HCT116 (cell line): Measurements from ENCODE around the gene SLC16A10.

ENCODE experiments used
- CEBPB ChIP-seq: IDR thresholded peaks from 2 replicates; pipeline ENCODE4 v1.6.1; 2012; ENCODE audit warnings: low read depth
- EZH2 ChIP-seq: fragments of 200-600 bp; sonication (generic); IDR thresholded peaks from 2 replicates; pipeline ENCODE4 v1.6.1; 2017; ENCODE audit warnings: antibody characterized with exemption, mixed run types
- JUND ChIP-seq: IDR thresholded peaks from 2 replicates; pipeline ENCODE4 v1.6.1; 2012
- POLR2A ChIP-seq: IDR thresholded peaks from 2 replicates; pipeline ENCODE4 v1.7.0; 2011; ENCODE audit warnings: borderline replicate concordance; ENCODE audit not compliant: insufficient read depth, insufficient read length; ENCODE audit errors: extremely low read depth
- POLR2AphosphoS5 ChIP-seq: IDR thresholded peaks from 2 replicates; pipeline ENCODE4 v1.6.1; 2011; ENCODE audit warnings: mild to moderate bottlenecking, low read depth, low read length, moderate library complexity
- RAD21 ChIP-seq: IDR thresholded peaks from 2 replicates; pipeline ENCODE4 v1.6.1; 2012; ENCODE audit warnings: low read depth, mild to moderate bottlenecking
- YY1 ChIP-seq: IDR thresholded peaks from 2 replicates; pipeline ENCODE4 v1.6.1; 2011; ENCODE audit warnings: low read length, low read depth, moderate library complexity, mild to moderate bottlenecking; ENCODE audit not compliant: insufficient replicate concordance; ENCODE audit errors: extremely low read depth
- TF ChIP-seq, protein P1 (sequence below): IDR thresholded peaks from 2 replicates; pipeline ENCODE4 v1.6.1; 2012; ENCODE audit warnings: low read depth
- TF ChIP-seq, protein P2 (sequence below), 3 experiments: fragments of 200-600 bp in 1 of 3; sonication (generic) in 1 of 3; IDR thresholded peaks in 2 of 3; conservative IDR thresholded peaks in 1 of 3; 2 replicates each; pipeline ENCODE4 v1.5.1; 2012 to 2017; ENCODE audit warnings: low read depth in 2 of 3, low read length in 2 of 3, antibody characterized with exemption in 1 of 3, borderline replicate concordance in 1 of 3, control low read depth in 1 of 3, mild to moderate bottlenecking in 1 of 3, mixed read lengths in 1 of 3, mixed run types in 1 of 3, moderate library complexity in 1 of 3; ENCODE audit not compliant: insufficient read depth in 1 of 3
- TF ChIP-seq, protein P3 (sequence below): IDR thresholded peaks from 2 replicates; pipeline ENCODE4 v1.6.1; 2012
- TF ChIP-seq, protein P4 (sequence below): IDR thresholded peaks from 2 replicates; pipeline ENCODE4 v1.6.1; 2012

DNA sequence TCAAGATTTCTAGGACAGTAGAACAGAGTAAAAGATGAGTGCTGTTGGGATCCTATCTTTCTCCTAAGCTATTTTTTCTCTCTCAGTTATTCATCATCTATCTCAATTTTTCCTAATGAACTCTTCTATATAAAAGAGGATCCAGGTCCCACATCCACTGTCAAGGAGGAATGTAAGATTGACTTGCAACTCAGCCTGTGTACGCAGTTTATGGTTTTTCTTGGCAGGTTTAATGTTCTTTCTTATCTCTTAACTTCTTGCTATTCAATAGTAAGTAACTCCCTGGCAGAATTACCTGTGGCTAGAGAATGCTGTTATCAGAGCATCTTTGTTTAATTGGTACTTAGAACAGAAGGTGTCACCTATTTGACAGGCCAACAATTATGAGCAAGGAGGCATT, 60.8 kb downstream of the SLC16A10 start:
- no peak for TF ChIP-seq POLR2A
- TF ChIP-seq EZH2, result no peak
- TF ChIP-seq, protein P1, sequence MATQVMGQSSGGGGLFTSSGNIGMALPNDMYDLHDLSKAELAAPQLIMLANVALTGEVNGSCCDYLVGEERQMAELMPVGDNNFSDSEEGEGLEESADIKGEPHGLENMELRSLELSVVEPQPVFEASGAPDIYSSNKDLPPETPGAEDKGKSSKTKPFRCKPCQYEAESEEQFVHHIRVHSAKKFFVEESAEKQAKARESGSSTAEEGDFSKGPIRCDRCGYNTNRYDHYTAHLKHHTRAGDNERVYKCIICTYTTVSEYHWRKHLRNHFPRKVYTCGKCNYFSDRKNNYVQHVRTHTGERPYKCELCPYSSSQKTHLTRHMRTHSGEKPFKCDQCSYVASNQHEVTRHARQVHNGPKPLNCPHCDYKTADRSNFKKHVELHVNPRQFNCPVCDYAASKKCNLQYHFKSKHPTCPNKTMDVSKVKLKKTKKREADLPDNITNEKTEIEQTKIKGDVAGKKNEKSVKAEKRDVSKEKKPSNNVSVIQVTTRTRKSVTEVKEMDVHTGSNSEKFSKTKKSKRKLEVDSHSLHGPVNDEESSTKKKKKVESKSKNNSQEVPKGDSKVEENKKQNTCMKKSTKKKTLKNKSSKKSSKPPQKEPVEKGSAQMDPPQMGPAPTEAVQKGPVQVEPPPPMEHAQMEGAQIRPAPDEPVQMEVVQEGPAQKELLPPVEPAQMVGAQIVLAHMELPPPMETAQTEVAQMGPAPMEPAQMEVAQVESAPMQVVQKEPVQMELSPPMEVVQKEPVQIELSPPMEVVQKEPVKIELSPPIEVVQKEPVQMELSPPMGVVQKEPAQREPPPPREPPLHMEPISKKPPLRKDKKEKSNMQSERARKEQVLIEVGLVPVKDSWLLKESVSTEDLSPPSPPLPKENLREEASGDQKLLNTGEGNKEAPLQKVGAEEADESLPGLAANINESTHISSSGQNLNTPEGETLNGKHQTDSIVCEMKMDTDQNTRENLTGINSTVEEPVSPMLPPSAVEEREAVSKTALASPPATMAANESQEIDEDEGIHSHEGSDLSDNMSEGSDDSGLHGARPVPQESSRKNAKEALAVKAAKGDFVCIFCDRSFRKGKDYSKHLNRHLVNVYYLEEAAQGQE, result no peak
- TF ChIP-seq, protein P2, sequence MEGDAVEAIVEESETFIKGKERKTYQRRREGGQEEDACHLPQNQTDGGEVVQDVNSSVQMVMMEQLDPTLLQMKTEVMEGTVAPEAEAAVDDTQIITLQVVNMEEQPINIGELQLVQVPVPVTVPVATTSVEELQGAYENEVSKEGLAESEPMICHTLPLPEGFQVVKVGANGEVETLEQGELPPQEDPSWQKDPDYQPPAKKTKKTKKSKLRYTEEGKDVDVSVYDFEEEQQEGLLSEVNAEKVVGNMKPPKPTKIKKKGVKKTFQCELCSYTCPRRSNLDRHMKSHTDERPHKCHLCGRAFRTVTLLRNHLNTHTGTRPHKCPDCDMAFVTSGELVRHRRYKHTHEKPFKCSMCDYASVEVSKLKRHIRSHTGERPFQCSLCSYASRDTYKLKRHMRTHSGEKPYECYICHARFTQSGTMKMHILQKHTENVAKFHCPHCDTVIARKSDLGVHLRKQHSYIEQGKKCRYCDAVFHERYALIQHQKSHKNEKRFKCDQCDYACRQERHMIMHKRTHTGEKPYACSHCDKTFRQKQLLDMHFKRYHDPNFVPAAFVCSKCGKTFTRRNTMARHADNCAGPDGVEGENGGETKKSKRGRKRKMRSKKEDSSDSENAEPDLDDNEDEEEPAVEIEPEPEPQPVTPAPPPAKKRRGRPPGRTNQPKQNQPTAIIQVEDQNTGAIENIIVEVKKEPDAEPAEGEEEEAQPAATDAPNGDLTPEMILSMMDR (IDR thresholded peaks at IDR 0.05 in 2 of 3, conservative IDR thresholded peaks at IDR 0.05 in 1 of 3; ENCODE audit: borderline replicate concordance in 1 of 3, insufficient read depth in 1 of 3, low read depth in 2 of 3, low read length in 2 of 3), result no peak
- no peak for TF ChIP-seq CEBPB
- TF ChIP-seq JUND, result no peak
- TF ChIP-seq RAD21, result no peak
- no peak for TF ChIP-seq POLR2AphosphoS5
- TF ChIP-seq, protein P3, sequence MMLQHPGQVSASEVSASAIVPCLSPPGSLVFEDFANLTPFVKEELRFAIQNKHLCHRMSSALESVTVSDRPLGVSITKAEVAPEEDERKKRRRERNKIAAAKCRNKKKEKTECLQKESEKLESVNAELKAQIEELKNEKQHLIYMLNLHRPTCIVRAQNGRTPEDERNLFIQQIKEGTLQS, result no peak
- TF ChIP-seq YY1, result no peak
- TF ChIP-seq, protein P4, sequence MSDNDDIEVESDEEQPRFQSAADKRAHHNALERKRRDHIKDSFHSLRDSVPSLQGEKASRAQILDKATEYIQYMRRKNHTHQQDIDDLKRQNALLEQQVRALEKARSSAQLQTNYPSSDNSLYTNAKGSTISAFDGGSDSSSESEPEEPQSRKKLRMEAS, result no peak
